OCI-LY3 (cell line): Measurements from ENCODE around the gene MAT2B.

Source experiments
- H2AFZ ChIP-seq: fragments of 200-600, 300-600 bp; shearing (Covaris generic); 2 replicates; pipeline ENCODE4 v1.6.0; 2014; ENCODE audit warnings: antibody characterized with exemption, low read depth, low read length
- H3K27ac ChIP-seq: fragments of 200-600, 300-600 bp; sonication (generic); 2 replicates; pipeline ENCODE4 v1.5.1; 2014; ENCODE audit warnings: mild to moderate bottlenecking, low read length, moderate library complexity, mixed read lengths
- H3K27me3 ChIP-seq: fragments of 200-600, 300-600 bp; sonication (generic); 2 replicates; pipeline ENCODE4 v1.6.1; 2014; ENCODE audit warnings: low read depth, low read length, mixed read lengths
- H3K36me3 ChIP-seq: fragments of 200-600, 300-600 bp; sonication (generic); replicated peaks from 2 replicates; pipeline ENCODE3; 2014; ENCODE audit warnings: low read depth, low read length, mixed read lengths
- H3K4me1 ChIP-seq: fragments of 300-600, 200-600 bp; sonication (generic); 2 replicates; pipeline ENCODE4 v1.6.1; 2014; ENCODE audit warnings: low read length, mixed read lengths
- H3K4me2 ChIP-seq: fragments of 200-600, 300-600 bp; sonication (generic); 2 replicates; pipeline ENCODE4 v1.6.1; 2014; ENCODE audit warnings: low read length, mixed read lengths
- H3K4me3 ChIP-seq: fragments of 300-600, 200-600 bp; sonication (generic); 2 replicates; pipeline ENCODE4 v1.5.1; 2014; ENCODE audit warnings: antibody characterized with exemption, mild to moderate bottlenecking, low read length, moderate library complexity
- H3K79me2 ChIP-seq: fragments of 300-600, 200-600 bp; shearing (Covaris generic); 2 replicates; pipeline ENCODE4 v1.6.1; 2014; ENCODE audit warnings: mild to moderate bottlenecking, low read length, mixed read lengths
- H3K9ac ChIP-seq: fragments of 300-600, 200-600 bp; shearing (Covaris generic); 2 replicates; pipeline ENCODE4 v1.6.0; 2014; ENCODE audit warnings: mild to moderate bottlenecking, low read length, moderate library complexity
- H3K9me3 ChIP-seq: fragments of 200-600, 300-600 bp; shearing (Covaris generic); 2 replicates; pipeline ENCODE4 v1.6.1; 2014; ENCODE audit warnings: low read length, mixed read lengths; ENCODE audit not compliant: insufficient read depth
- H4K20me1 ChIP-seq: fragments of 200-600, 300-600 bp; sonication (generic); 2 replicates; pipeline ENCODE4 v1.6.1; 2016; ENCODE audit warnings: low read length, mixed read lengths; ENCODE audit not compliant: insufficient read depth
- EZH2phosphoT487 ChIP-seq: fragments of 200-600 bp; shearing (Covaris generic); IDR thresholded peaks from 2 replicates; pipeline ENCODE4 v1.6.1; 2018; ENCODE audit warnings: antibody characterized with exemption, mixed run types, low read depth
- TF ChIP-seq, protein P1 (sequence below): fragments of 200-600, 300-600 bp; sonication (generic); IDR thresholded peaks from 2 replicates; pipeline ENCODE4 v1.5.1; 2014; ENCODE audit warnings: antibody characterized with exemption, low read length, low read depth

MAT2B gene

DNA sequence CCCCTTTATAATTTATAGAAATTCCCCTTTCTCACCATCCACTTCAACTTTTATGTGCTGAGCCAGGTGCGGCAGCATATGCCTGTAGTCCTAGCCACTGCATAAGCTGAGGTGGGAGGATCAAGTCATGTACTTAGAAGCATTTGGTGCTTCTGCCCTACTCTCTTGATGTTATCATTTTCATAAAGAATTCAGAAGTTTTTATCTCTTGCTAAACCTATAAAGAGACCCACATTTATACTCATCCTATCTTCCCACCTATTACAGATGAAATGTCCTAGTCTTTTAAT lies 26.5 kb upstream of the MAT2B start:
- H3K4me1 ChIP-seq: no peaks in the 10 kb centered on the region
- H3K4me3 ChIP-seq: no peak overlapping the region
- TF ChIP-seq EZH2phosphoT487: no peak
- TF ChIP-seq, protein P1, sequence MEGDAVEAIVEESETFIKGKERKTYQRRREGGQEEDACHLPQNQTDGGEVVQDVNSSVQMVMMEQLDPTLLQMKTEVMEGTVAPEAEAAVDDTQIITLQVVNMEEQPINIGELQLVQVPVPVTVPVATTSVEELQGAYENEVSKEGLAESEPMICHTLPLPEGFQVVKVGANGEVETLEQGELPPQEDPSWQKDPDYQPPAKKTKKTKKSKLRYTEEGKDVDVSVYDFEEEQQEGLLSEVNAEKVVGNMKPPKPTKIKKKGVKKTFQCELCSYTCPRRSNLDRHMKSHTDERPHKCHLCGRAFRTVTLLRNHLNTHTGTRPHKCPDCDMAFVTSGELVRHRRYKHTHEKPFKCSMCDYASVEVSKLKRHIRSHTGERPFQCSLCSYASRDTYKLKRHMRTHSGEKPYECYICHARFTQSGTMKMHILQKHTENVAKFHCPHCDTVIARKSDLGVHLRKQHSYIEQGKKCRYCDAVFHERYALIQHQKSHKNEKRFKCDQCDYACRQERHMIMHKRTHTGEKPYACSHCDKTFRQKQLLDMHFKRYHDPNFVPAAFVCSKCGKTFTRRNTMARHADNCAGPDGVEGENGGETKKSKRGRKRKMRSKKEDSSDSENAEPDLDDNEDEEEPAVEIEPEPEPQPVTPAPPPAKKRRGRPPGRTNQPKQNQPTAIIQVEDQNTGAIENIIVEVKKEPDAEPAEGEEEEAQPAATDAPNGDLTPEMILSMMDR: no peak
- no peaks in the 10 kb centered on the region for H3K79me2 ChIP-seq
- no peak overlapping the region for H3K4me2 ChIP-seq
- H3K36me3 ChIP-seq: peaks cover 61% of the 10 kb centered on the region
- no peaks in the 10 kb centered on the region for H3K27me3 ChIP-seq
- no peaks in the 10 kb centered on the region for H4K20me1 ChIP-seq
- H3K9ac ChIP-seq: no peak overlapping the region
- H3K27ac ChIP-seq: no peak overlapping the region
- no peaks in the 10 kb centered on the region for H3K9me3 ChIP-seq
- H2AFZ ChIP-seq: no peak overlapping the region

DNA sequence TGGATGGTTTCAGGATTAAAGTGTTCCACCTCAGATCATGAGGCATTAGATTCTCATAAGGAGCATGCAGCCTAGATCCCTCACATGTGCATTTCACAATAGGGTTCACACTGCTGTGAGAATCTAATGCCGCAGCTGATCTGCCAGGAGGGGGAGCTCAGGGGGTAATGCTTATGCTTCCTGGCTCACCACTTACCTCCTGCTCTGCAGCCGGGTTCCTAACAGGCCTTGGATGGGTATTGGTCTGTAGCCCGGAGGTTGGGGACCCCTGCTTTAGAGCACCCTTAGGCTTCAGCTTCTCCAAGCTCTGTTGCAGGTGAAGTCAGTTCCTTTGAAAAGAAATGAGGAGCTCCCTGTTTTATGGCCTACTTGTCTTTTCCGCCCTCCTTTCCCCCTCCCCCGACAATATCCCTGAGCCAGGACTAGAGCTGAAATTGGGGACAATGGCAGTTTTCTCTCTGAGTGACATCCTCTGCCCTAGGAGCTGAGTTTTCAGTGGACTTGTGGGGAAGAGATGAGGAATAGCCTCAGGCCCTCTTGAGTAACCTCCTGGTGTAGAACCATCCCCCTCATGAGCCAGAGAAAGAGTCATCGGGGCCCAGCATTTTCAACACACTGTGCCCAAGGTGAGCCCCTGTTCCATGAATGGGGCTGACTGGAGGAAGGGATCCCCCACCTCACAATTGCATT lies 16.2 kb upstream of the MAT2B start:
- Histone ChIP-seq H3K36me3 (peaks cover 86% of the 10 kb centered on the region), H3K27ac (no peak overlapping the region), H3K79me2 (no peaks in the 10 kb centered on the region), H2AFZ (no peak overlapping the region), H3K9me3 (no peaks in the 10 kb centered on the region), H4K20me1 (no peaks in the 10 kb centered on the region), H3K9ac (no peak overlapping the region), H3K4me1 (no peaks in the 10 kb centered on the region), H3K27me3 (no peaks in the 10 kb centered on the region), H3K4me3 (no peak overlapping the region), H3K4me2 (no peak overlapping the region)
- no peak for TF ChIP-seq EZH2phosphoT487
- TF ChIP-seq, protein P1: no peak

DNA sequence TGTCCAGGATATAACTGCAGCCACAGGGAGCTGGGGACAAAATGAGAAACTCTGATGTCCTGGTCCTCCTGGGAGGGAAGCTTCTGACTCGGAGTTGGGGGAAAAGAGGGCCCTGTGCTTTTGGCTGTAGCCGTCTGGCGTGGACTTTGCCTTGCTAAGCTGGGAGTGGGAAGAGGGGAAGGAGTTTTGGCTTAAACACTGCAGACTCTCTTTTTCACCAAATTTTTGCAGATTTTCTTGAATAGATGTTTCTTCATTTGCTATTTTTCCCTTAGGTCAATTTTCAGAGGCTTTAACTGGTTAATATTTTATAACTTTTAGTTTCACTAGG lies 15.7 kb upstream of the MAT2B start:
- H3K36me3 ChIP-seq: peaks cover 85% of the 10 kb centered on the region
- no peak overlapping the region for H3K27ac ChIP-seq
- no peak overlapping the region for H3K4me2 ChIP-seq
- H3K9me3 ChIP-seq: no peaks in the 10 kb centered on the region
- H3K4me1 ChIP-seq: no peaks in the 10 kb centered on the region
- H4K20me1 ChIP-seq: no peaks in the 10 kb centered on the region
- no peak overlapping the region for H3K9ac ChIP-seq
- TF ChIP-seq EZH2phosphoT487: no peak
- TF ChIP-seq, protein P1: no peak
- H2AFZ ChIP-seq: no peak overlapping the region
- H3K79me2 ChIP-seq: no peaks in the 10 kb centered on the region
- no peak overlapping the region for H3K4me3 ChIP-seq
- H3K27me3 ChIP-seq: no peaks in the 10 kb centered on the region

DNA sequence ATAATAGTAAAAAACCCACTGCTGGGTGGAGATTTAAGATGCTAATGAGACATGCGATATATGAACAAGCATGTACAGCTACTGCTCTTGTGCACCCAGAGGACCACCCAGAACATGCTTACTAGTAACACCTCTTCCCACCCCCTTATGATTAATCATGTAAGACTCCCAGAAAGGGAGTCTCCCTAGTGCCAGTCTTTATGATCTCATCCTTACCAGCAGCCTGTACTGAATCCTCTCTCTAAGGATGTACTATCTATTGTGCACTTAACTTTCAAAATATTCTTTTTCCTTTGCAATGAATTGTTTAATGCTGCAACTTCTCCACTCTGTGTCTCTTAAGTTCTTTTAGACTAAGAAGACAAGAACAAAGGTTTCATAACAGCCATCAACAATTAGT lies 9.1 kb upstream of the MAT2B start:
- TF ChIP-seq, protein P1: no peak
- H2AFZ ChIP-seq: no peak overlapping the region

More for the DNA sequence above, 9.1 kb upstream of the MAT2B start:
- Histone ChIP-seq H4K20me1 (no peaks in the 10 kb centered on the region), H3K4me1 (peaks cover 9% of the 10 kb centered on the region), H3K27ac (no peak overlapping the region), H3K79me2 (no peaks in the 10 kb centered on the region), H3K4me2 (no peak overlapping the region), H3K4me3 (no peak overlapping the region), H3K9me3 (no peaks in the 10 kb centered on the region), H3K9ac (no peak overlapping the region), H3K36me3 (peaks cover 30% of the 10 kb centered on the region), H3K27me3 (no peaks in the 10 kb centered on the region)
